ENCODE data around the gene THRA.
A peak's percentile ranks its signal among the peaks of the same experiment; 100 is the strongest.

The THRA gene

GRCh38 chr17:40099619-40100418 lies 37.1 kb downstream of the THRA start:
- no peak for DNase-seq

DNA sequence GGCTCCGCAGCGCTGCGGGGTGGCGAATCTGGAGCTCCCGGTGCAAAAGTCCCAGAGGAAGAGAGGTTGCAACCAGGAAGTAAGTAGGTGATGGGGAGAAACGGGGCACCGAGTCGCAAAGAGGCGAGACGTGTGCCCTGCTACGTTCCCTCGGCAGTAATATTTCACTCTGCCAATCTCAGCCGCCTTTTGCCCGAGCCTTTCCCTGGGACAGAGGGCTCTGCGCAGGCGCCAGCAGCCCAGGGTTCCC lies 37.6 kb downstream of the THRA start, which contains the start of gene NR1D1:
TSS of gene NR1D1 (minus strand) at position 171 of the 250 bp plus-strand sequence. CDS start 495 bp downstream, outside the sequence.
- DNase-seq, result no peak

- peak; percentile 95 for DNase-seq
These were observed 38.1 kb downstream of the THRA start for GRCh38 chr17:40100669-40101366.

DNA sequence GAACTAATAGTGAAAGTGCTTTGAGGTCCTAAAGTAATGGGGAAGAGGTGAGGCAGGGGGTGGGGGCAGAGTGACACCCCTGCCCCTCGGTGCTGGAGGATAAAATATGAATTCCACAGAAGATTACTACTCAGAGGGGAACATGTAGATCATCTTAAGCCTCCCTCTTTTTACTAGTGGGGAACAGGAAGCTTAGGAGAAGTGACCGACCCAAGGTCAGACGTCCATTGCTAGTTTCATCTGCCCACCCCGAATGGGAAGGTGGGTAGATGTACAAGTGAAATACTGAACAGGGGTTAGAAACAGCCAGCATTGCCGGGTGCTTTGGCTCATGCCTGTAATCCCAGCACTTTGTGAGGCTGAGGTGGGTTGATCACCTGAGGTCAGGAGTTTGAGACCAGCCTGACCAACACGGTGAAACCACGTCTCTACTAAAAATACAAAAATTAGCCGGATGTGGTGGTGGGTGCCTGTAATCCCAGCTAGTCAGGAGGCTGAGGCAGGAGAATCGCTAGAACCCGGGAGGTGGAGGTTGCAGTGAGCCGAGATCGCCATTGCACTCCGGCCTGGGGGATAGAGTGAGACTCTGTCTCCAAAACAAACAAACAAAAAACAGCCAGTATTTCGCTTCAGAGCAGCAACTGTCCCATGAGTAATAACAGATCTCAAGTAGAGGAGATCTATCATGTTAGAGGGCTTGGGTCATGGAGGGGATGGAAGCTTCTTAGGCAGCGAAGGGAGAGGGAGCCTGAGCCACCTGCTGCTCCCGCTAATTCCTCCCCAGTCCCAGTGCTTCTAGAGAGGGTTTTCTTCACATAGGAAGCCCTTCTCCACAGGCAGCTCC lies 38.8 kb downstream of the THRA start:
- no peak for DNase-seq

DNA sequence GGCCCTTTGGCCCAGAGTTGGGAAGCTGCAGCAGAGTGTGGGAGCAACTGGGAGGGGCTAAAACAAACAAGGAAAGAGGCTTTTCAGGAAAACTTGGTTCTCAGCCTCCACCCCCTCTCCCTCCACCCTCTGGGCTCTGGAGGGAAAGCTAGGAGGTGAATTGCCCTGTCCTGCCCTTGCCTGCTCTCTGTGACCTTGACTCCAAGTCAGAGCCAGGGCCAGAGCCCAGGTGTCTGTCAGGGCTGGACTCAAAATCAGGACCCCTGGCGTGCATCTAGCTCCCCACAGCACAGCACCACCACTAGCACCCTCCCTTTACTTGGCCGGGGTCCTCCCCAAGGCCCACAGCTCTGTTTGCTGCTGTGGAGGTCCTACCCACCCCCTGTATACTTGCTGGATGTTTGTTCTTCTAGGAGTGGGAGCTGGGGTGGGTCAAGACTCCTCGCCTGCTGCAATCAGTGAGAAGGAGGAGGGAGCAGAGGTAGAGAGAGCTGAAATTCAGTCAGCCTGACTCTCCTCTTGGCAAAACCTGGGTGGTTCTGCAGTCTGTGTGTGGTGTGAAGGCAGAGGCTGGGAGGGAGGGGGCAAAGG lies 40.4 kb downstream of the THRA start:
- no peak for DNase-seq

GRCh38 chr17:40103688-40104087 lies 40.9 kb downstream of the THRA start:
- no peak for DNase-seq

GRCh38 chr17:40104594-40105486 lies 42.1 kb downstream of the THRA start:
- no peak for DNase-seq

DNA sequence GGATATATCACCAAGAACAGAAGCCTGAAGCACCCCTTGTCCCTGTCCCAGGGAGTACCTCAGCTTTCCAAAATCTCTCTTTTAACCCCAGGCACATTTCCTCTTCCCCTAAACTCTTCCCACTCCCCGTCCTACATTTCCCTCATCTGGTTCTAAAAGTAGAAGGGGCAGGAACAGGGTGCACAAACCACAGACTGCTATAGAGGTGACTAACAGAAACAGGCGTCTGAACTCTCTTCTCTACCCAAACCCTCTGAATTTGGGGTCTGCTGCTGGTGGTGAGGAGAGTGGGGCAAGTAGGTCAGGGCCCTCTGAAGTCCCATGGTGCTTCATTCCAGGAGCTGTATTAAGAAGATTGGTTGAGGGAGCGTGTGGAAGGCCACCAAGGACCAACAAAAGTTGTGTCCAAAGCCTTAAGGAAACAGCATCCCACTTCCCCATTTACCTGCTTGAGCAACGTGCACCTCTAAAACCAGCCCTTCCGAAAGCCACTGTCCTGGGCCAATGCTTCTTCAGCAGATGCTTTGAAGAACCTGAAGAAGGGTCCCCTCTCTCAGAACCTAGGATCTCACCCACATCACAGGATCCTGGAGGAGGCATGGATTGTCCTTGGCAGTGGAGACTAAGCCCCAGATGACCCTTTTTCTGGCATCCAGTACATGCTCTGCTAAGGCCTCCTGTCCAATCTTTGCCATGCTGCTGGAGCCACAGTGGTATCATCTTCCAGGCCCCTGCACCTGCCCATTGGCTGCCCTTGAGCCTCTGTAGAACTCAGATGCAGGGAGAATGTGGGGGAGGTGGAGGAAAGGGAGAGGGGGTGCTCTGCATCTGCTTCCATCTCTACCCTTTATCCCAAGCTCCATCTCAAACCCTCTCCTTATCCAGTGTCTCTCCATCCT lies 43.3 kb downstream of the THRA start:
- DNase-seq, result no peak

GRCh38 chr17:40106760-40107521 lies 44.2 kb downstream of the THRA start:
- DNase-seq, result no peak

- DNase-seq, result no peak
These were observed 44.9 kb downstream of the THRA start for GRCh38 chr17:40107522-40108174.

DNA sequence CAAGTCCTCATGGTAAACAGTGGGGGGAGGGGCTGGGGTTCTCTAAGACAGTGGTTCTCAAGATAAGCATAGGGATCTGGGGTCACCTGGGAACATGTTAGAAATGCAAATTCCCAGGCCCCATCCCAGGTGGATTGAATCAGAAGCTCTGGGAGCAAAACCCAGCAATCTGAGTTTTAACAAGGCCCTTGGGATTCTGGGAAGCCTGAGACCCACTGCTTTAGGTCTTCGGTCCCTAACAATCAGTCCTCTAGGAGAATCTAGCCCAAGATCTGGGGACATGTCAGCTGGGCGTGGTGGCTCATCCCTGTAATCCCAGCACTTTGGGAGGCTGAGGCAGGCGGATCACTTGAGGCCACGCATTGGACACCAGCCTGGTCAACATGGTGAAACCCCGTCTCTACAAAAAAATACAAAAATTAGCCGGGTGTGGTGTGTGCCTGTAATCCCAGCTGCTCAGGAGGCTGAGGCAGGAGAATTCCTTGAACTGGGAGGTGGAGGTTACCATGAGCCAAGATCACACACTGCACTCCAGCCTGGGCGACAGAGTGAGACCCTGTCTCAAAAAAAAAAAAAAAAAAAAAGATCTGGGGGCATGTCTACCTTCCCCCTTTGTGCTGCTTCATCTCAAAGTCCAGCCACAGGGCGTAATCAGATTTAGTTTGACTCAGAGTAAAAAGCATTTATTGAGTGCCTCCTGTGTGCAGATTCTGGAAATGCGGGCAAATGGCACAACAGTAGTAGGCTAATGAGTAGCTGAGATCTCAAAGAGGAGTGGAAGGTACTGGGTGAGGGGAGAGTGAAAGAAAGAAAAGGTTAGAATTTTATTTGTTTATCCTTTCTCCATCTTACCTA lies 46.4 kb downstream of the THRA start:
- DNase-seq, result no peak

- no peak for DNase-seq
These were observed 47.5 kb downstream of the THRA start for GRCh38 chr17:40110026-40110845.

DNA sequence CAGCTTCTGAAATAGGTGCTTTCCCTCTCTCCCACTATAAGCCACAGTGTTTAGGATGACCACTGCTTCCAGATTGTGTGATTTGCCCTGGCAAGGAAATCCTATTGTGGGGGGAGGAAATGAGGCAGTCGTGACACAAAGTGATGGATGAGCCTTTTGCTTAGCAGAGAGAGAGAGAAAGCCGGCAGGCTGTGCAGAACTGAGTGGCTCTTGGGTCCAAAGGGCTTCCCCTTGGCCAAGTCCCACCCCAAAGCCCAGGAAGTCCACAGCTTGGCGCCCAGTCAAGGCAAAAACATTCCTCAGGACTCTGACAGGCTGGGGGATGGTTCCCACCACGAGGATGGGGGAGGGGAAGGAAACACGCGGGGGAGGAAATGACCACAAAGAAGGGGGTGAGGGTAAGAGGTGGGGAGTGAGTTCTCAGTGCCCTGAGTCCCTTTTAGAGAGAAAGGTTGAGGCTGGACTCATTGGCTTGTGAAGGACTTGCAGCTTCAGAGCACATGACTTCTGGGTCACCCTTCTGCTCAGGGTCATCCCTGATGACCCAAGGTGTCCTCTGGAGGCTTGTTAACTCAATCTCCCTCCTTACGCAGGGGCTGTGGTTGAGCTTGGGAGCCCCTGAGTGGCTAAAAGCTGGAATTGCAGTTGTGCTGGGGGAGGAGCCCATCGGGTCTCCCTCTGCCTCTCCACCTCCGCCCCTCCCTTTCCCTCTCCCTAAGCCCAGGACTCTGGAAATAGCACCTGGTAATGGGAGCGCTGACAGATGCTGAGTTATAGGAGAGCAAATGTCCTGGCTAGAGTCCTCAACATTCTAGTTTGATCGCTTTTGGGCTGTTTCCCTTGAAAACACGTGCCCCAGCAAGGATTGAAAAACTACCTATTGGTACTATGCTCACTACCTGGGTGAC lies 48.7 kb downstream of the THRA start:
- peak; percentile 70 for DNase-seq

- DNase-seq, result no peak
These were observed 49.5 kb downstream of the THRA start for GRCh38 chr17:40112191-40112711.

DNA sequence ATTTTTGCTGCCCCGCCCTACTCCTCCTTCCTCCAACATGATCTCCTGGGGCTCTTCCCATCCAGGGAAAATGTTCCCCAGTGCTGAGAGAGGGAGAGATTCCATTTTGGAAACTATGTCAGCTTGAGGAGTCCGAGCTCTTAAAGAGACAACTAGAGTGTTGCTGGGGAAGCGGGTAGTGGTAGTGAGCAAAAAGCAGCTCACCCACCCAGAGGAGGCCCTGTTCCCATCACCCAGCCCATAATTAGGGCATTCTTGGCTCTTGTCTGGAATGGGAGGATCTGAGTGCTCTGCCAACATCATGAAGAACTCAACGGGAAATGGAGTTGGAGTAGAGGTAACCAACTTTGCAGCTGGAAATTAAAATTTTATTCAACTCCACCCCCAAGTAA lies 49.9 kb downstream of the THRA start:
- DNase-seq, result no peak

DNA sequence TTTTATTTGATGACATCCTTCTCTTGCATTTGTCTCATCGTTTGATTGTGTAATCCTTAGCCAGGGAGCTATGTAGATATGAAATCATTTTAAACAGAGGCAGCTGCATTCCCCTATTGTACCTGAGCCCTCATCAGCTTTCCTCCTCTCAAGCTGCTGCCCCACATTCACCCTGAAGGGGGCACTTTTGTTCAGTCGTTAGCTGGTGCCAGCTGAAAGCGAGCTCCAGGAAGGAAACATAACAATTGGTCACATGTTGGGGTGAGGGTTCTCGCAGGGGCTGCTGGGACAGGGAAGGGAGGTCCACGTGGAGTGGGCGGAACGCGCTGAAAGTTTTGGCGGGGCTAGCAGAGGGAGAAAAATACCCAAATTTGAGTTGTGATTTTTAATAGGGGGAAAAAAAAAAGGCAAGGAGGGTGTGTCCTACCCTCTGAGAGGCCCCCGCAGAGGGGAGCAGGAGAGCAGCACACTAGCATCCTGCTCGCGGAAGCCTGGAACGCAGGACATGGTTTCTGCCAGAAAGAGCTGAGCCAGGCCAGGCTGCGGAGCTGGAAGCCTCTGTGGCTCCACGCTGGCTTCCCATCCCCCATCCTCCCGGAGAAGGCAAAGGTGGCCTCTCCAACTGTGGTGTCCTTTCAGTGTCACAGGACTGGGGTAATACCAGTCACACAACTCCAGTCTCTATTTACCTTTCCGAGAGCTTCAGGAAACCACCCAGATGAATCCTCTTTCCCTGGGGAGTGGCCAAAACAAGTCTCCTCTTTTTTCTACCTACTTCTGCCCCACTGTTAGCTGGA lies 50.5 kb downstream of the THRA start:
- peak; percentile 54 for DNase-seq
